SK-N-SH treated with all-trans-retinoic acid at 6 μM for 48 hours (cell line): ENCODE data around the gene ATF6.

Source experiments
- GLIS3 ChIP-seq: fragments of 250-450 bp; sonication (Bioruptor Pico); IDR thresholded peaks from 2 replicates; pipeline ENCODE4 v1.5.0; 2020; ENCODE audit warnings: mild to moderate bottlenecking, moderate library complexity
- ISL1 ChIP-seq: fragments of 250-450 bp; sonication (Bioruptor Pico); IDR thresholded peaks from 2 replicates; pipeline ENCODE4 v2.1.2; 2022; ENCODE audit warnings: mild to moderate bottlenecking, moderate library complexity
- OSR1 ChIP-seq: fragments of 250-450 bp; sonication (Bioruptor Pico); IDR thresholded peaks from 2 replicates; pipeline ENCODE4 v1.8.0; 2022; ENCODE audit warnings: moderate library complexity, mild to moderate bottlenecking, inconsistent platforms
- RARB ChIP-seq: fragments of 250-450 bp; sonication (Bioruptor Pico); IDR thresholded peaks from 2 replicates; pipeline ENCODE4 v1.8.0; 2021; ENCODE audit warnings: mild to moderate bottlenecking, moderate library complexity
- ZC3H10 ChIP-seq: fragments of 250-450 bp; sonication (Bioruptor Pico); IDR thresholded peaks from 2 replicates; pipeline ENCODE4 v1.5.1; 2021; ENCODE audit warnings: mild to moderate bottlenecking, moderate library complexity
- TF ChIP-seq, protein P1 (sequence below): fragments of 250-450 bp; sonication (Bioruptor Pico); IDR thresholded peaks from 2 replicates; pipeline ENCODE4 v1.8.0; 2020; ENCODE audit warnings: mild to moderate bottlenecking, moderate library complexity, borderline replicate concordance
- TF ChIP-seq, protein P2 (sequence below): fragments of 250-450 bp; sonication (Bioruptor Pico); IDR thresholded peaks from 2 replicates; pipeline ENCODE4 v1.5.1; 2020; ENCODE audit warnings: low read depth, mild to moderate bottlenecking, moderate library complexity

DNA sequence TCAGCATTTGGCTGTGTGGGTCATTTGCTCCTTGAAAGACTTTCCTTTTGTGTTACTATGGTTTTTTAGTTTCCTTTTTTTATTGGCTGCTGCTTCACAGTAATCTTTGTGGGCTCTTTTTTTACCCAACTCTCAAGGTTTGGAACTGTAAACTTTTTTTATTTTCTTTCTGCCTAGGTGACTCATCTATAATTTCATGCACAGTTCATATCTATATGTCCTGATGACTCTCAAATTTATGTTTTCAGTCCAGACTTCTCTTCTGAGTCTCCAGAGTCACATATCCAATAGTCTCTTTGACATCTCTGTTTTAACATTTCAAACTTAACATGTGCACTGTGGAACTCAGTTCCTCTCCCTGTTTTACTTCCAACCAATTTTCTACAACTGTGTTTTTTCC, 83.4 kb downstream of the ATF6 start:
- TF ChIP-seq OSR1 (no peak), RARB (CRISPR knock-in tag) (no peak), GLIS3 (CRISPR knock-in tag) (no peak), ZC3H10 (CRISPR knock-in tag) (no peak), ISL1 (CRISPR knock-in tag) (no peak)
- TF ChIP-seq, protein P1, sequence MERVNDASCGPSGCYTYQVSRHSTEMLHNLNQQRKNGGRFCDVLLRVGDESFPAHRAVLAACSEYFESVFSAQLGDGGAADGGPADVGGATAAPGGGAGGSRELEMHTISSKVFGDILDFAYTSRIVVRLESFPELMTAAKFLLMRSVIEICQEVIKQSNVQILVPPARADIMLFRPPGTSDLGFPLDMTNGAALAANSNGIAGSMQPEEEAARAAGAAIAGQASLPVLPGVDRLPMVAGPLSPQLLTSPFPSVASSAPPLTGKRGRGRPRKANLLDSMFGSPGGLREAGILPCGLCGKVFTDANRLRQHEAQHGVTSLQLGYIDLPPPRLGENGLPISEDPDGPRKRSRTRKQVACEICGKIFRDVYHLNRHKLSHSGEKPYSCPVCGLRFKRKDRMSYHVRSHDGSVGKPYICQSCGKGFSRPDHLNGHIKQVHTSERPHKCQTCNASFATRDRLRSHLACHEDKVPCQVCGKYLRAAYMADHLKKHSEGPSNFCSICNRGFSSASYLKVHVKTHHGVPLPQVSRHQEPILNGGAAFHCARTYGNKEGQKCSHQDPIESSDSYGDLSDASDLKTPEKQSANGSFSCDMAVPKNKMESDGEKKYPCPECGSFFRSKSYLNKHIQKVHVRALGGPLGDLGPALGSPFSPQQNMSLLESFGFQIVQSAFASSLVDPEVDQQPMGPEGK (CRISPR knock-in tag) = no peak
- TF ChIP-seq, protein P2, sequence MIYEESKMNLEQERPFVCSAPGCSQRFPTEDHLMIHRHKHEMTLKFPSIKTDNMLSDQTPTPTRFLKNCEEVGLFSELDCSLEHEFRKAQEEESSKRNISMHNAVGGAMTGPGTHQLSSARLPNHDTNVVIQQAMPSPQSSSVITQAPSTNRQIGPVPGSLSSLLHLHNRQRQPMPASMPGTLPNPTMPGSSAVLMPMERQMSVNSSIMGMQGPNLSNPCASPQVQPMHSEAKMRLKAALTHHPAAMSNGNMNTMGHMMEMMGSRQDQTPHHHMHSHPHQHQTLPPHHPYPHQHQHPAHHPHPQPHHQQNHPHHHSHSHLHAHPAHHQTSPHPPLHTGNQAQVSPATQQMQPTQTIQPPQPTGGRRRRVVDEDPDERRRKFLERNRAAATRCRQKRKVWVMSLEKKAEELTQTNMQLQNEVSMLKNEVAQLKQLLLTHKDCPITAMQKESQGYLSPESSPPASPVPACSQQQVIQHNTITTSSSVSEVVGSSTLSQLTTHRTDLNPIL (CRISPR knock-in tag) = no peak
